GM23338 (cell line): ENCODE data around the gene TBC1D5. TPM values are rescaled to one million over a fixed set of nuclear protein-coding genes. Genes with fewer than 3 reads are reported as not detected.

Source experiments
- ATAC-seq: fragments of 200-7000 bp; cut with Tn5 transposase; 3 replicates; pipeline ENCODE4 v1.9.1; 2020
- DNase-seq: peaks from one replicate; pipeline ENCODE4 v3.0.0-alpha.2; 2015; ENCODE audit warnings: low spot score
- H2AFZ ChIP-seq: fragments of 200-600 bp; sonication (generic); 2 replicates; pipeline ENCODE4 v1.8.0; 2016; ENCODE audit warnings: antibody characterized with exemption, mild to moderate bottlenecking, moderate library complexity
- H3F3A ChIP-seq: fragments of 200-600 bp; sonication (generic); replicated peaks from 2 replicates; pipeline ENCODE4 v1.8.0; 2017; ENCODE audit warnings: antibody characterized with exemption, mixed run types, low read depth
- H3K27ac ChIP-seq: fragments of 200-600 bp; sonication (generic); 2 replicates; pipeline ENCODE4 v1.6.1; 2016; ENCODE audit warnings: low read depth
- H3K27me3 ChIP-seq: fragments of 200-600 bp; sonication (generic); 2 replicates; pipeline ENCODE4 v1.8.0; 2016; ENCODE audit warnings: mild to moderate bottlenecking, mixed run types, moderate library complexity; ENCODE audit not compliant: insufficient read depth
- H3K36me3 ChIP-seq: fragments of 200-600 bp; sonication (generic); 2 replicates; pipeline ENCODE4 v1.8.0; 2016; ENCODE audit warnings: mild to moderate bottlenecking; ENCODE audit not compliant: insufficient read depth
- H3K4me1 ChIP-seq: fragments of 200-600 bp; sonication (generic); 2 replicates; pipeline ENCODE4 v1.8.0; 2016; ENCODE audit warnings: mild to moderate bottlenecking, moderate library complexity; ENCODE audit not compliant: insufficient read depth
- H3K4me2 ChIP-seq: fragments of 200-600 bp; sonication (generic); 2 replicates; pipeline ENCODE4 v1.7.1; 2017; ENCODE audit warnings: mixed run types
- H3K4me3 ChIP-seq: fragments of 200-600 bp; sonication (generic); 2 replicates; pipeline ENCODE4 v1.6.1; 2016; ENCODE audit warnings: mixed run types
- H3K79me2 ChIP-seq: fragments of 200-600 bp; sonication (generic); replicated peaks from 2 replicates; pipeline ENCODE4 v1.8.0; 2017; ENCODE audit warnings: mild to moderate bottlenecking; ENCODE audit not compliant: insufficient read depth
- H3K9me2 ChIP-seq: fragments of 200-600 bp; sonication (generic); 2 replicates; pipeline ENCODE4 v1.8.0; 2017; ENCODE audit not compliant: insufficient read depth
- H4K20me1 ChIP-seq: fragments of 200-600 bp; sonication (generic); replicated peaks from 2 replicates; pipeline ENCODE4 v1.8.0; 2017; ENCODE audit warnings: mild to moderate bottlenecking; ENCODE audit not compliant: insufficient read depth
- H3K27ac Mint-ChIP-seq: 2 replicates; pipeline ENCODE4 v1.8.0; 2020; ENCODE audit warnings: inconsistent platforms, mild to moderate bottlenecking, moderate library complexity, mixed read lengths
- H3K27me3 Mint-ChIP-seq: 3 replicates; pipeline ENCODE4 v1.8.0; 2022; ENCODE audit warnings: low read depth, mild to moderate bottlenecking, moderate library complexity, mixed read lengths, inconsistent platforms; ENCODE audit not compliant: insufficient read depth, poor library complexity
- H3K36me3 Mint-ChIP-seq: 3 replicates; pipeline ENCODE4 v1.8.0; 2021; ENCODE audit warnings: low read depth, mild to moderate bottlenecking, inconsistent platforms, moderate library complexity, mixed read lengths
- H3K4me1 Mint-ChIP-seq: 3 replicates; pipeline ENCODE4 v1.8.0; 2020; ENCODE audit warnings: mild to moderate bottlenecking, inconsistent platforms, mixed read lengths
- H3K4me3 Mint-ChIP-seq: 3 replicates; pipeline ENCODE4 v1.8.0; 2021; ENCODE audit warnings: moderate library complexity, mild to moderate bottlenecking, inconsistent platforms, mixed read lengths
- H3K9me3 Mint-ChIP-seq: 3 replicates; pipeline ENCODE4 v1.8.0; 2020; ENCODE audit warnings: moderate library complexity, mild to moderate bottlenecking, inconsistent platforms, mixed read lengths
- CREB1 ChIP-seq: fragments of 250-450 bp; sonication (Bioruptor Pico); IDR thresholded peaks from 2 replicates; pipeline ENCODE4 v1.5.0; 2020; ENCODE audit warnings: low read depth, mild to moderate bottlenecking, moderate library complexity
- ETS1 ChIP-seq: IDR thresholded peaks from 2 replicates; pipeline ENCODE4 v1.6.1; 2016; ENCODE audit warnings: antibody characterized with exemption
- EZH2 ChIP-seq: fragments of 200-600 bp; sonication (generic); IDR thresholded peaks from one replicate; pipeline ENCODE4 v1.8.0; 2017; ENCODE audit warnings: antibody characterized with exemption, mild to moderate bottlenecking, low read depth; ENCODE audit not compliant: unreplicated experiment
- NANOG ChIP-seq: IDR thresholded peaks from 2 replicates; pipeline ENCODE4 v1.6.1; 2016; ENCODE audit warnings: antibody characterized with exemption, borderline replicate concordance
- POLR2AphosphoS5 ChIP-seq: IDR thresholded peaks from 2 replicates; pipeline ENCODE4 v1.6.1; 2016; ENCODE audit warnings: antibody characterized with exemption, low read depth
- STAT1 ChIP-seq: IDR thresholded peaks from one replicate; pipeline ENCODE4 v1.6.1; 2016; ENCODE audit warnings: antibody characterized with exemption; ENCODE audit not compliant: unreplicated experiment
- ZNF114 ChIP-seq: fragments of 250-450 bp; sonication (Bioruptor Pico); IDR thresholded peaks from 2 replicates; pipeline ENCODE4 v1.5.0; 2020; ENCODE audit warnings: mild to moderate bottlenecking, moderate library complexity
- ZNF462 ChIP-seq: fragments of 250-450 bp; sonication (Bioruptor Pico); IDR thresholded peaks from 2 replicates; pipeline ENCODE4 v1.5.0; 2020; ENCODE audit warnings: mild to moderate bottlenecking, moderate library complexity
- polyA plus RNA-seq: library from polyadenylated mRNA; unstranded; fragments of >200 nt; fragmentation: Nextera tagmentation; extraction: Ambion mirVana; gene quantifications from 2 replicates; pipeline ENCODE4 v1.2.1, GENCODE V29; 2016
- total RNA-seq: library from RNA; depleted of rRNA; stranded (reverse); fragments of >200 nt; shearing (Covaris generic); gene quantifications from 2 replicates; pipeline ENCODE4 v1.2.3, GENCODE V29; 2014
- TF ChIP-seq, protein P1 (sequence below): IDR thresholded peaks from one replicate; pipeline ENCODE4 v1.6.1; 2018; ENCODE audit warnings: antibody characterized with exemption; ENCODE audit not compliant: unreplicated experiment

The TBC1D5 gene
- total and polyA plus RNA-seq, 2 experiments from 2014 or later: 21.8 to 48.1 TPM

DNA sequence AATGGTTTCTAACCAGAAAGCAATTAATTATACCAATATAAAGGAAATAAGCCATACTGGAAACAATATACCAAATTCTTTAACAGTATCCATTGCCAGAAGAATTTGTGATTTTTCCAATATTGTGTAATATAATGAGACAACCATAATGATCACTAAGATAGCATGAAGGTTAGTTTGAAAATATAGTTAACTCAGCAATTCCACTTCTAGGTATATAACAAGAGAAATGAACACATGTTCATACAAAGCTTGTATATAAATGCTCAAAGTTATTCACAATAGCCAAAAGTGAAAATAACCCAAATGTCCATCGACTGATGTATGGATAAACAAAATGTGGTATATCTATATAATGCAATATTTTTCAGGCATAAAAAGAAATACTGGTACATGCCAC is 369.1 kb downstream of the TBC1D5 start:
- Histone ChIP-seq H4K20me1 (no peaks in the 10 kb centered on the region), H2AFZ (no peak overlapping the region), H3K79me2 (no peaks in the 10 kb centered on the region), H3F3A (no peaks in the 10 kb centered on the region), H3K27me3 (no peaks in the 10 kb centered on the region), H3K27ac (no peak overlapping the region), H3K4me2 (no peak overlapping the region), H3K9me2 (no peaks in the 10 kb centered on the region), H3K4me1 (no peaks in the 10 kb centered on the region), H3K4me3 (no peak overlapping the region), H3K36me3 (no peaks in the 10 kb centered on the region)
- ATAC-seq: no peak
- Mint-ChIP-seq H3K36me3 (no peaks in the 10 kb centered on the region), H3K27me3 (no peaks in the 10 kb centered on the region), H3K9me3 (no peaks in the 10 kb centered on the region), H3K4me3 (no peak overlapping the region), H3K27ac (no peak overlapping the region), H3K4me1 (no peaks in the 10 kb centered on the region)
- no peak for TF ChIP-seq ETS1
- TF ChIP-seq ZNF114 (CRISPR knock-in tag): no peak
- TF ChIP-seq EZH2: no peak
- TF ChIP-seq ZNF462 (CRISPR knock-in tag): no peak
- no peak for TF ChIP-seq STAT1
- no peak for TF ChIP-seq POLR2AphosphoS5
- TF ChIP-seq, protein P1, sequence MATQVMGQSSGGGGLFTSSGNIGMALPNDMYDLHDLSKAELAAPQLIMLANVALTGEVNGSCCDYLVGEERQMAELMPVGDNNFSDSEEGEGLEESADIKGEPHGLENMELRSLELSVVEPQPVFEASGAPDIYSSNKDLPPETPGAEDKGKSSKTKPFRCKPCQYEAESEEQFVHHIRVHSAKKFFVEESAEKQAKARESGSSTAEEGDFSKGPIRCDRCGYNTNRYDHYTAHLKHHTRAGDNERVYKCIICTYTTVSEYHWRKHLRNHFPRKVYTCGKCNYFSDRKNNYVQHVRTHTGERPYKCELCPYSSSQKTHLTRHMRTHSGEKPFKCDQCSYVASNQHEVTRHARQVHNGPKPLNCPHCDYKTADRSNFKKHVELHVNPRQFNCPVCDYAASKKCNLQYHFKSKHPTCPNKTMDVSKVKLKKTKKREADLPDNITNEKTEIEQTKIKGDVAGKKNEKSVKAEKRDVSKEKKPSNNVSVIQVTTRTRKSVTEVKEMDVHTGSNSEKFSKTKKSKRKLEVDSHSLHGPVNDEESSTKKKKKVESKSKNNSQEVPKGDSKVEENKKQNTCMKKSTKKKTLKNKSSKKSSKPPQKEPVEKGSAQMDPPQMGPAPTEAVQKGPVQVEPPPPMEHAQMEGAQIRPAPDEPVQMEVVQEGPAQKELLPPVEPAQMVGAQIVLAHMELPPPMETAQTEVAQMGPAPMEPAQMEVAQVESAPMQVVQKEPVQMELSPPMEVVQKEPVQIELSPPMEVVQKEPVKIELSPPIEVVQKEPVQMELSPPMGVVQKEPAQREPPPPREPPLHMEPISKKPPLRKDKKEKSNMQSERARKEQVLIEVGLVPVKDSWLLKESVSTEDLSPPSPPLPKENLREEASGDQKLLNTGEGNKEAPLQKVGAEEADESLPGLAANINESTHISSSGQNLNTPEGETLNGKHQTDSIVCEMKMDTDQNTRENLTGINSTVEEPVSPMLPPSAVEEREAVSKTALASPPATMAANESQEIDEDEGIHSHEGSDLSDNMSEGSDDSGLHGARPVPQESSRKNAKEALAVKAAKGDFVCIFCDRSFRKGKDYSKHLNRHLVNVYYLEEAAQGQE: no peak
- no peak for TF ChIP-seq NANOG
- TF ChIP-seq CREB1: no peak
- no peak for DNase-seq
